Prostate gland (tissue), 2 donors: Measurements from ENCODE around the gene DYNLRB1. TPM values are rescaled to one million over a fixed set of nuclear protein-coding genes. Genes with fewer than 3 reads are reported as not detected.

Experiments used
- DNase-seq: peaks from one replicate; pipeline ENCODE4 v3.0.0-alpha.2; 2019; ENCODE audit warnings: low spot score
- H3K27ac ChIP-seq, 2 donors: fragments of 200-600 bp; sonication (generic); 2 replicates each; pipeline ENCODE4 v1.5.1; 2017 to 2019
- H3K27me3 ChIP-seq: fragments of 200-600 bp; sonication (generic); replicated peaks from 2 replicates; pipeline ENCODE4 v1.5.1; 2019; ENCODE audit not compliant: insufficient read depth
- H3K36me3 ChIP-seq, 2 donors: fragments of 200-600 bp; sonication (generic); 1 replicate in 1 of 2; 2 replicates in 1 of 2; pipeline versions ENCODE4 v1.5.1 to v1.8.1; 2017 to 2019
- H3K4me1 ChIP-seq: fragments of 200-600 bp; sonication (generic); replicated peaks from 2 replicates; pipeline ENCODE4 v1.5.1; 2019
- H3K4me3 ChIP-seq, 2 donors: fragments of 200-600 bp; sonication (generic); 2 replicates each; pipeline ENCODE4 v1.5.1; 2017 to 2019
- H3K9me3 ChIP-seq: fragments of 200-600 bp; sonication (generic); 2 replicates; pipeline ENCODE4 v1.5.1; 2017
- POLR2A ChIP-seq: fragments of 450-650 bp; IDR thresholded peaks from one replicate; pipeline ENCODE4 v1.6.1; 2016; ENCODE audit warnings: antibody characterized with exemption, mild to moderate bottlenecking
- POLR2AphosphoS5 ChIP-seq: sonication (generic); formaldehyde crosslinking; IDR thresholded peaks from one replicate; pipeline ENCODE4 v1.6.1; 2017; ENCODE audit warnings: antibody characterized with exemption
- WGBS: methylation state at CpG from one replicate; pipeline ENCODE4 v1.1.5; 2018; 5-methylcytosine and 5-hydroxymethylcytosine counted together
- intact Hi-C: fragments of 100-400 bp; cut with DNase I; formaldehyde crosslinking; loops from one replicate; pipeline ENCODE4 v1.14.2; 2022
- total RNA-seq, 2 donors: library from RNA; depleted of rRNA; stranded (reverse); fragments of >200 nt; gene quantifications; one replicate each; pipeline ENCODE4 v1.1.0, GENCODE V29; 2016
- TF ChIP-seq, protein P1 (sequence below), 4 experiments: fragments of 200-600 bp in 2 of 4; fragments of 450-650 bp in 2 of 4; sonication (generic) in 2 of 4; IDR thresholded peaks; 1 replicate in 3 of 4; 2 replicates in 1 of 4; pipeline ENCODE4 v1.5.1; 2016 to 2019; ENCODE audit warnings: antibody characterized with exemption in 4 of 4, mild to moderate bottlenecking in 2 of 4, moderate library complexity in 2 of 4

DYNLRB1 gene
- total RNA-seq, 2 donors from 2014 or later = 132 to 247 TPM

DNA sequence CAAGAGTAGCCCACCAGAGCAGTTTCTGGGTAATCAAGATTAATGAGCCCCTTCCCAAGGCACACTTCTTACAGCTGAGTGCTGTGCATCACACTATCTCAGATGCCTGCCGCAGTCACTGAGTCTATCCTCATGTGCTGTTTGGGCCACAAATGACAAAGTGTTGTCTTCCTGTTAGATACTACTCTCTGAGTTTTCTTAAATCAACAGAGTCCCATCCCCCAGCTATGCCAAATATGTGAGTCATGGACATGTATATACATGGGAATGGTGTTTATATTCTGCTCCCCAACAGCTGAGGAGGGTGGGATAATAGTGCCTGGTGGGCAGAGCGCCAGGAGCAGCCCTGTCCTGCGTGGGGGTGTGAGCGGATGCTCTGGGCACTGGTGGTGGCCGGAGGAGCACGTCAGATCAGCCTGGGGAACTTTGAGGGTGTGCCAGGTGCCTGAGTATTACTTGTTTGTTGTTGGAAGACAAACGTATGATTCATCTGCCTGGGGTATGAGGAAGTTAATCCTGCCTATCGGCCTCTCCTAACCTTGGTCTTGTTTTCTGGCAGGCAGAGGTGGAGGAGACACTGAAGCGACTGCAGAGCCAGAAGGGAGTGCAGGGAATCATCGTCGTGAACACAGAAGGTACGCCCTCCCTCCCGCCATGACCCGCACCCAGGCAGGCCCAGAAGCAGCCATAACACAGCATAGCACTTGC, 9.6 kb downstream of the DYNLRB1 start:
- Histone ChIP-seq H3K27ac (peak overlapping the region; percentile 85 to 86), H3K27me3 (no peaks in the 10 kb centered on the region), H3K4me3 (peak overlapping the region in 1 of 2 donors; percentile 4), H3K36me3 (peaks cover 0 to 10% of the 10 kb centered on the region in 2 donors), H3K4me1 (peaks cover 21% of the 10 kb centered on the region), H3K9me3 (no peaks in the 10 kb centered on the region)
- WGBS = 11% methylated on average over 14 of the region's 14 CpGs
- intact Hi-C loops = no loop called here
- DNase-seq = peak; percentile 96
- TF ChIP-seq POLR2AphosphoS5 (peak; percentile 96), POLR2A (no peak)
- TF ChIP-seq, protein P1, sequence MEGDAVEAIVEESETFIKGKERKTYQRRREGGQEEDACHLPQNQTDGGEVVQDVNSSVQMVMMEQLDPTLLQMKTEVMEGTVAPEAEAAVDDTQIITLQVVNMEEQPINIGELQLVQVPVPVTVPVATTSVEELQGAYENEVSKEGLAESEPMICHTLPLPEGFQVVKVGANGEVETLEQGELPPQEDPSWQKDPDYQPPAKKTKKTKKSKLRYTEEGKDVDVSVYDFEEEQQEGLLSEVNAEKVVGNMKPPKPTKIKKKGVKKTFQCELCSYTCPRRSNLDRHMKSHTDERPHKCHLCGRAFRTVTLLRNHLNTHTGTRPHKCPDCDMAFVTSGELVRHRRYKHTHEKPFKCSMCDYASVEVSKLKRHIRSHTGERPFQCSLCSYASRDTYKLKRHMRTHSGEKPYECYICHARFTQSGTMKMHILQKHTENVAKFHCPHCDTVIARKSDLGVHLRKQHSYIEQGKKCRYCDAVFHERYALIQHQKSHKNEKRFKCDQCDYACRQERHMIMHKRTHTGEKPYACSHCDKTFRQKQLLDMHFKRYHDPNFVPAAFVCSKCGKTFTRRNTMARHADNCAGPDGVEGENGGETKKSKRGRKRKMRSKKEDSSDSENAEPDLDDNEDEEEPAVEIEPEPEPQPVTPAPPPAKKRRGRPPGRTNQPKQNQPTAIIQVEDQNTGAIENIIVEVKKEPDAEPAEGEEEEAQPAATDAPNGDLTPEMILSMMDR (IDR thresholded peaks at IDR 0.05) = no peak

DNA sequence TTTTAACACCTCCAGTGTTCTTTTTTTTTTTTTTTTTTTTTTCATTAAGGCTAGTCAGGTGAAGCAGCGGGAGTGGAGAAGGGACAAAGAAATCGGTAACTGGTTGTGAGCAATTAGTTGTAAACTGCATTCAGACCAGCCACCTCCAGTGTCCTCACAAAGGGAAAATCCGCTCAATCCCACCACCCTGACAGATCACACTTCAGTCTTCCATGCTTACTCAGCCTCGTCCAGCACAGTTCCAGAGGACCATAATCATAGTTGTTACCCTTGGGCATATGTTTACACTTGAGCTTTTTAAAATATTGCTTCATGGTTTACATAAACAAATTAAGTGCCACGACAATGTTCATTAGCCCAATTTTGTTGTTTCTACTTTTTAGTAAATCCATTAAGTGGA, 10.2 kb downstream of the DYNLRB1 start:
- 63% methylated on average over 5 of the region's 5 CpGs for WGBS
- no peak for DNase-seq

DNA sequence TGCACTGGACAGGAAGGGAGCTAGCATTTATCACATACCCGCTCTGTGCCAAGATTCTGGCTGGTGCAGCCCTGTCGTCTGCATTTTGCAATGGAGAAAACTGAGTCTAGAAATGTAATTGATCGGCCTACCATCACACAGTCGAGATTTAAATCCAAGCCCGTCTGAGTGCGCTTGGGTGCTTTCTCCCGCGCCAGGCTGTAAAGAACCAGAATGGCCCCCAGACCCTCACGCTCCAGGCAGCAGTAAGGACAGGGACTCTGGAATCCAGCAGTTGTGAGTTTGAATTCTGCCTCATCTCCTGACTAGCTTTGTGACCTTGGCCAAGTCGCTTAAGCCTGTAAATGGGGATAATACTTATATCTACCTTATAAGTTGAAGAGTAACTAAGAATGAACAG, 10.8 kb downstream of the DYNLRB1 start:
- Histone ChIP-seq H3K4me1 (peaks cover 21% of the 10 kb centered on the region), H3K27ac (peak overlapping the region; percentile 85 to 86)
- 89% methylated on average over 10 of the region's 10 CpGs for WGBS

More for the DNA sequence above, 10.2 kb downstream of the DYNLRB1 start:
- Histone ChIP-seq H3K27me3 (no peaks in the 10 kb centered on the region), H3K27ac (peak overlapping the region; percentile 85 to 86), H3K9me3 (no peaks in the 10 kb centered on the region), H3K4me1 (peaks cover 21% of the 10 kb centered on the region), H3K36me3 (peaks cover 0 to 10% of the 10 kb centered on the region in 2 donors), H3K4me3 (peak overlapping the region in 1 of 2 donors; percentile 4)
- TF ChIP-seq POLR2AphosphoS5 = no peak
- no peak for TF ChIP-seq POLR2A
- TF ChIP-seq, protein P1 (IDR thresholded peaks at IDR 0.05) = no peak
- intact Hi-C loops = no loop called here

DNA sequence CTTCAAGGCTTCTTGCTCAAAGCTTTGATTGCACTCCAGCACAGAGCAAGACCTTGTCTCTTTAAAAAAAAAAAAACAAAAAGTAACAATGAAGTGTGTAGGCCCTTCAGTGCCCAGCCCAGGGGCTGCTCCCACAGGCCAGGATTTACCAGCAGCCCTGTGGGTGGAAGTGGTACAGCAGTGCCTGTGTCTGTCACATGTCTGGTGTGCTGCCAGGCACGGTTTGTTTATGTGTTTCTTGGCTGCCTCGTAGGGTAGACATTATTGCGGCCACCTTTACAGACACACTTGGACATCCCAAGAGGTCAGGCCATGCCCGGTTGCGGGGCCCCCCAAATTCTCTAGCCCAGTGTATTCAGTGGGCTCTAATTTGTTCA, 12.7 kb downstream of the DYNLRB1 start:
- peak overlapping the region; percentile 40 to 63 for H3K27ac ChIP-seq
- 28% methylated on average over 5 of the region's 5 CpGs for WGBS

More for the DNA sequence above, 10.8 kb downstream of the DYNLRB1 start:
- TF ChIP-seq, protein P1 (IDR thresholded peaks at IDR 0.05) = no peak
- TF ChIP-seq POLR2A (no peak), POLR2AphosphoS5 (no peak)
- Histone ChIP-seq H3K36me3 (peaks cover 0 to 10% of the 10 kb centered on the region in 2 donors), H3K9me3 (no peaks in the 10 kb centered on the region), H3K27me3 (no peaks in the 10 kb centered on the region), H3K4me3 (no peak overlapping the region)
- no peak for DNase-seq
- intact Hi-C loops = no loop called here

DNA sequence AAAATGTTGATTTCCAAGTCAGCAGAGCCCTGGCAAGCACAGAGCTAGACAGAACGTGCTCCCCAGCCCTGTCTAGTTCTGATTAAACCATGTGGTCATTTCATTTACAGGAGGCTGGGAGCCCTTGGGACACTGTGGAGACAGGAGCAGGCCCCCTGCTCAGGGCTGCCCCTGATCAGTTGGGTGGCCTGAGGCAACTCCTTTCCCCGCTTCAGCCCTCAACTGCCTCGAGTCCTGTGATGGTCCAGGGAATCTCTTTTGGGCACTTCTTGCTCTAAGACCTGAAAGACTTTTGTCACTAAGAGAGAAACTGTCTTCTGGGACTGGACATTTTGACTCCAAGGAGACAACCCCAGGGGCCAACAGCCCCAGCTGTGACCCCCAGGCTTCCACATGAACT, 13.5 kb downstream of the DYNLRB1 start:
- no peak for TF ChIP-seq POLR2A
- TF ChIP-seq, protein P1 (IDR thresholded peaks at IDR 0.05) = no peak
- H3K36me3 ChIP-seq = peaks cover 4 to 10% of the 10 kb centered on the region in 2 donors
- H3K4me3 ChIP-seq = no peak overlapping the region
- H3K27me3 ChIP-seq = no peaks in the 10 kb centered on the region
- intact Hi-C loops = no loop called here
- peaks cover 22% of the 10 kb centered on the region for H3K4me1 ChIP-seq
- no peak for DNase-seq
- no peaks in the 10 kb centered on the region for H3K9me3 ChIP-seq
- H3K27ac ChIP-seq = peak overlapping the region; percentile 40 to 63
- 72% methylated on average over 3 of the region's 3 CpGs for WGBS

More for the DNA sequence above, 12.7 kb downstream of the DYNLRB1 start:
- H3K9me3 ChIP-seq = no peaks in the 10 kb centered on the region
- H3K4me1 ChIP-seq = peaks cover 22% of the 10 kb centered on the region
- TF ChIP-seq POLR2A (no peak), POLR2AphosphoS5 (peak; percentile 81)
- H3K36me3 ChIP-seq = peaks cover 0 to 10% of the 10 kb centered on the region in 2 donors
- intact Hi-C loops = no loop called here
- peak; percentile 80 for DNase-seq
- no peak overlapping the region for H3K4me3 ChIP-seq
- H3K27me3 ChIP-seq = no peaks in the 10 kb centered on the region
